Embryonic facial prominence (tissue), 1 donor: ENCODE data around the gene TENT4A.
"Not testable (repeated sequence)": the region's sequence is repeated elsewhere in the genome, so short reads cannot be mapped to it uniquely, and the experiment has no call there.

Experiments
- DNase-seq: peaks from one replicate; pipeline ENCODE4 v3.0.0-alpha.2; 2016; ENCODE audit errors: extremely low spot score

Gene TENT4A

DNA sequence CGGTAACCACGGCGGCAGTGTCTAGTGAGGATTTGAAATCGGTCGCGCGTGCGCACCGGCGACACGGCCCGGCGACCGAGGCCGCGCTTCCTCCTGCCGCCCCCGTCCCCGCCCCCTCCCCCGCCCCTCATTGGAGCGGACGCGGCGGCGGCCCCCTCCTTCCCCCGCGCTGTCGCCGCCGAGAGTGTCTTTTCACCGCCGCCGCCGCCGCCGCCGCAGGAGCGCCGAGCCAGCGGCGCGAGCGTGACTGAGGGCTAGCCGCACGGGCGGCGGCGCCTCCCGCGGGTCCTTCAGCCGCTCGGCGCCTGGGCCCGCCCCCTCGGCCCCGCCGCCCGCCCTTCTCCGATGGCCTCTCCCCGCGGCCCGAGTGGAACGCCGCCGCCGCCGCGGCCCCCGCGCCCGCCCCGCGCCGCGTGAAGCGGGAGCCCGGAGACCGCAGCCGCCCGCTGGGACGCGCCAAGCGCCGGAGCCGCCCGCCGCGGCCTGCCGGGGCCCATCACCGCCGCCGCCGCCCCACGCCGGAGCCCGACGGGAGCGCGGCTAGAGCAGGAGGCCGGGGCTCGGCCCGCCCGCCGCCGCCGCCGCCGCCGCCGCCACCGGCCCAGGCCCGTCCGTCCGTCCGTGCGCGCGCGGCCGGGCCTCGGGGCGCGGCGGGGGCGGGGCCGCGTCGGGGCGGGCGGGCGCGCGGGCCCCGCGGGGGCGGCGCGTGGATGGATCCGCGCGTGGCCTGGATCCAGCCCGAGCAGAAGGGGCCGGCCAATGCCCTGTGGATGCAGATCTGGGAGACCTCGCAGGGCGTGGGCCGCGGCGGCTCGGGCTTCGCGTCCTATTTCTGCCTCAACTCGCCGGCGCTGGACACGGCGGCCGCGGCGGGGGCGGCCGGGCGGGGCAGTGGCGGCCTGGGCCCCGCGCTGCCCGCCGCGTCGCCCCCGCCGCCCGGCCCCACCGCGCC is at the start of gene TENT4A:
TSS of gene TENT4A (plus strand) at position 159 of the 952 bp plus-strand sequence. CDS start at position 711, 552 bp downstream.
- DNase-seq = no peak

- no peak for DNase-seq
Measured at GRCh38 chr5:6666762-6667161, 46.5 kb upstream of the TENT4A start.

GRCh38 chr5:6667648-6668047 is 45.6 kb upstream of the TENT4A start:
- no peak for DNase-seq

GRCh38 chr5:6668717-6669116 is 44.5 kb upstream of the TENT4A start:
- not testable (repeated sequence) for DNase-seq

DNA sequence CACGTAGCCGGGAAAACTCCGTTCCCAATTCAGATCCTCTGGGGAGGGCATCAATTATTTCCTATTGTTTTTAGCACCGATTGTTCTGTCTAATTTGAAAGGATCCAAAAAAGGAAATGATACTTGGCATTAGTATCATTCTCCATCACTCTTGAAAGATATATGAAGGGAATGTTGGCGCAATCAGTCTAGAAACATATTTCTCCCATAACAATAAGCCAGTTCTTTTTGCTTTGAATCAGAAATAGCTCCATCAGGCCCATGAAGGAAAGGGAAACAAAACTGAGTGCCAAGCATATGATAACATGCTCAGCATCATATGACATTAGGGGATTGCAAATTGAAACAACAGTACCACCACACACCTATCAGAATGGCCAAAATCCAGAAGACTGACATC is 40.2 kb upstream of the TENT4A start:
- no peak for DNase-seq

DNA sequence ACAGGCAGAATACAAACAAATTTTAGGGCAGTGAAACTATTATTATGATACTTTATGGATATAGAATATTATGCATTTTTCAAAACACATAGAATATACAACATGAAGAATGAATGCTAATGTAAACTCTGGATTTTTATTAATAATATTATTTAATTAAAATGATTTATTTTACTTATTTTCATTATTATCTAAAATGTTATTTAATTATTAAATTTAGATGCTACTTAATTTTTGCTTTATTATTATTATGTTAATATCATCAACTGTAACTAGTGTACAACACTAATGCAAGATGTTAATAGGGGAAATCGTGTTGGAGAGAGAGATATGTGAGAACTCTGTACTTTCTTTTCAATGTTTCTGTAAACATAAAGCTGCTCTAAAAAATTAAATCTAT is 39.3 kb upstream of the TENT4A start:
- no peak for DNase-seq

- no peak for DNase-seq
Measured at GRCh38 chr5:6674421-6674820, 38.8 kb upstream of the TENT4A start.

DNA sequence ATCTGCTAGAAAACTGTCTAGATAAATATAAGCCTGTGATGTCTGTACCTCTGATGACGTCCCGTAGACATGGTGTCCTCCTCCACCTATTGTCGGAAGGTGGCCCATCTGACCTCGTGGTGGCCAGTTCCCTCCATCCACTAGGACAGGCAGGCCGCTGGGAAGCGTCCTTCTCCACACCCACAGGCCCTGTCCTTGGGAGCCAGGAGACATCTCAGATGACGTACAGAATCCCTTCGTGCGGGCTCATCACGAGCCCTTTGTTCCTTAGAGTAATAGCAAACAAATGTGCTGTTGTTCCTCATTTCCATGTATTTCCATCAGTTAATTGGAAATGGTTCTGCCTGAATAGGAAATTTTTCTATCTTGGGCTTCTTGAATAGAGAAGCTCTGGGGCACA is 38.3 kb upstream of the TENT4A start:
- DNase-seq = no peak

- no peak for DNase-seq
Measured at GRCh38 chr5:6675784-6676491, 37.3 kb upstream of the TENT4A start.

DNA sequence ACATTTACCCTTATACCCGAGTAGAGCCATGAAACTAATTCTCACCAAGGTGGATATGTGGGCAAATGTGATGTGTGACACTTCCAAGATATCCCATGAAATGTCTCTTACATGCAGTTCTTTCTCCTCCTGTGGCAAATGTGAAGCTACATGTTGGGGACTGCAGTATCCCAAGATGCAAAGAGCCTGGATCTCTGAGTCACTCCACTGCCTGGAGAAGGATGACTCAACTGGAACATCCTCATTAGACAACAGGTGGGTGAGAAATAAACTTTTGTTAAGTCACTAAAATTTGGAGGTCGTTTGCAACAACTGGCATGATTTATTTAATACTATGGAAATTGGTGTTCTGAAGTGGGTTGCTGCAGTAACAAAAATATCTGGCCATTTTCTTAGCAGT is 36.5 kb upstream of the TENT4A start:
- no peak for DNase-seq

- no peak for DNase-seq
Measured at GRCh38 chr5:6678385-6678784, 34.8 kb upstream of the TENT4A start.

GRCh38 chr5:6680922-6681321 is 32.3 kb upstream of the TENT4A start:
- no peak for DNase-seq

- no peak for DNase-seq
Measured at GRCh38 chr5:6681682-6682081, 31.6 kb upstream of the TENT4A start.

DNA sequence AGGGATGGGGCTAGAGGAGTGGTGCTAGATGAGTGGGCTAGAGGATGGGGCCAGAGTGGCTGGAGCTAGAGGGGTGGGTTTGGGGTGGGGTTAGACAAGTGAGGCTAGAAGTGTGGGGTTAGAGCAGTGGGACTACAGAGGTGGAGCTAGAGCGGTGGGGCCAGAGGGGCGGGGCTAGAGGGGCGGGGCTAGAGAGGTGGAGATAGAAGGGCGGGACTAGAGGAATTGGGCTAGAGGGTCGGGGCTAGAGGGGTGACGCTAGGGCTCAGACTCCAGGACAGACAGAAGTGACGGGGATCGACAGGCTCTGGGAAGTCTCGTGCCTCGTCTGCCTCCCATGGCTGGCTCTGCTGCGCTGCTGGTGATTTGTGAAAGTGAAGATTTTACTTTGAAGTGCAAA is 31.0 kb upstream of the TENT4A start:
- DNase-seq = no peak

- no peak for DNase-seq
Measured at GRCh38 chr5:6683241-6683640, 30.0 kb upstream of the TENT4A start.

DNA sequence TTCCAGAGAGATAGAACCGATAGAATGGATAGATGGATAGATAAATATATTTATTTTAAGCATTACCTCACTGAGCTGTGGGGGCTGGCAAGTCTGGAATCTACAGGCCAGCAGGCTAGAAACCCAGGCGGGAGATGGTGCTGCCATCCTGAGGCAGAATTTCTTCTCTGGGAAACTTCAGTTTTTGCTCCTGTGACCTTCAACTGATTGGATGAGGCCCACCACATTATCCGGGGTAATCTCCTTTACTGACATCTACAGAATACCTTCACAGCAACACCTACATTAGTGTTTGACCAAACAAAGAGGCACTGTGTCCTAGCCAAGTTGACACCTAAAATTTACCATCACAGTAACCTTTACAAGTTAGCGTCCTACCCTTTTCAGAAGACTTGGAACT is 29.2 kb upstream of the TENT4A start:
- no peak for DNase-seq

GRCh38 chr5:6686501-6686900 is 26.7 kb upstream of the TENT4A start:
- DNase-seq = no peak

DNA sequence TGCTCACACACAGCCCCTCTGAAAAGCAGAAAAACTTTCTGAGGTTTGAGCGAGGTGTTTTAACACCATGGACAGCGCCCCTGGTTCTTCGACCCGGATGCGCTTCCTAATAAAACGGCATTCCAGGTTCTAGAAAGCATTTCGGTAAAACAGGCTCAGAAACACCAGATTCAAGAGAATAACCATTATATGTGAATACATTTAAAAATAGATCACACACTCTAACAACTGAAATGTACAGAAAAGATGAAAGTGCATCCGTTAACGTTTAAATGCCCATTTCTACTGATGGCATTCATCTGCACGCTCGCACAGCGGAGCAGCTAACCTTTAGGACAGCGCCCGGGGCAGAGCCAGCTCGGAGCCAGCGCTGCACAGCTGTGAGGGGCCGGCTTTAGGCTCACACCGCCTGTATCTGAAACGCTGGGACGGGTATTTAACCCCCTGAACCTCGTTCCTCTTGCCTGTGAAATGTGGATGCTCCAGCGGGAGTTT is 26.3 kb upstream of the TENT4A start:
- DNase-seq = no peak

GRCh38 chr5:6687505-6687904 is 25.7 kb upstream of the TENT4A start:
- DNase-seq = no peak

GRCh38 chr5:6692906-6693305 is 20.3 kb upstream of the TENT4A start:
- DNase-seq = no peak

GRCh38 chr5:6698696-6699095 is 14.5 kb upstream of the TENT4A start:
- DNase-seq = no peak

DNA sequence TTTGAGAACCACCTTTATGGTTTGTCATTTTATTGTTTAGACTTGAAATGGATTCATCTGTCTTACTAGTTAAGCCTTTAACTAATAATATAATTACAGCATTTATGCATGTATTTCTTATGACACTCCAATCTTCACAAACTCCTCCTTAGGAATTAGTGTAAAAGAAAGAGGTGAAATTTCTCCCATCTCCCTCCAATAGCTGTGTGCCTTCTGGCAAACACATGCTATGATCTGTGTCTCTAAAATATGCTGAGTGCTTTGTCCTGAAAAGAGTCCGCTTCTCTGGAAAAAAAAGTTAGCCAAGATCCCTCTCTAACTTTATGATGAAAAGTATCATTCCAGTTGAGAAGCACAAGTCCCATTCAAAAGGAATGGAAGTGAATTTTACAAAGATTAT is 13.9 kb upstream of the TENT4A start:
- no peak for DNase-seq
